ENCODE measurements around the gene SLC2A4. TPM values are rescaled to one million over a fixed set of nuclear protein-coding genes. Genes with fewer than 3 reads are reported as not detected.

Gene SLC2A4
- polyA plus RNA-seq, 2 of the 4 experiments (the other 2 are of a cell fraction), result 0.16 to 0.17 TPM

DNA sequence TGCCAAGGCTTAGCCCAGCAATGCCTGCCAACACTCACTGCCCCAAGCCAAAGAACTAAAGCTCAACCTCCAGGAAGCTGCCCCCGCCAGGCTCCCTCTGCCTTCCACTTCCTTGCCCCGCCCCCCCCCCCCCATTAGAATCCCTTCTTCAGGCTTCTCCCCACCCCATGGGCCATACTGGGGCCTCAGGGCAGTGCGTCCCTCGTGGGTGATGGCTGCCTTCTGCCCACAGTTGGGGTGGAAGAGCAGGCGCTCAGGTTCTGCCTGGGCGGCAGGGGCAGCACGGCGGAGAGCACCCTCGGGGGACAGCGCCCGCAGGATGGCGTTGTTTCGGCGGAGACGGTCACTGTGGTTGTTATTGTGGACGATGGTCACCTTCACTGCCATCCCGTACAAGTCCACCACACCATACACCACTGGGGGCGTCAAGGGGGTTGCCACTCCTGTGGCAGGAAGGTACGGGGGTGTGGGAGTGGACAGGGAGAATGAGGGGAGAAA lies 43.6 kb downstream of the SLC2A4 start:
- DNase-seq (ENCODE audit: low read depth in 1 of 2, low spot score in 1 of 2) (no peak), ATAC-seq (no peak), FAIRE-seq (no peak)
- ChIA-PET POLR2A (no interaction called here), CTCF (interaction anchor here (0.6 to 23.9 kb wide), 17 partner anchors 10 to 280 kb away, joined by 3 to 433 read pairs (median 4); partner anchors contain the start of genes ACAP1, GPS2, SLC16A11 and SLC2A4)
- TF ChIP-seq ZFP36 (IDR thresholded peaks at IDR 0.05; ENCODE audit: borderline replicate concordance, partially characterized antibody), result no peak
- no peak for TF ChIP-seq SREBF2 (IDR thresholded peaks at IDR 0.05)
- TF ChIP-seq RNF2 (IDR thresholded peaks at IDR 0.05; ENCODE audit: borderline replicate concordance, low read depth), result no peak
- TF ChIP-seq, protein P1, sequence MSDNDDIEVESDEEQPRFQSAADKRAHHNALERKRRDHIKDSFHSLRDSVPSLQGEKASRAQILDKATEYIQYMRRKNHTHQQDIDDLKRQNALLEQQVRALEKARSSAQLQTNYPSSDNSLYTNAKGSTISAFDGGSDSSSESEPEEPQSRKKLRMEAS (IDR thresholded peaks at IDR 0.05), result no peak
- no peak for TF ChIP-seq FOSB (CRISPR knock-in tag; IDR thresholded peaks at IDR 0.05)
- TF ChIP-seq CBX2 (IDR thresholded peaks at IDR 0.05; ENCODE audit: borderline replicate concordance, low read depth), result no peak
- TF ChIP-seq, protein P2, sequence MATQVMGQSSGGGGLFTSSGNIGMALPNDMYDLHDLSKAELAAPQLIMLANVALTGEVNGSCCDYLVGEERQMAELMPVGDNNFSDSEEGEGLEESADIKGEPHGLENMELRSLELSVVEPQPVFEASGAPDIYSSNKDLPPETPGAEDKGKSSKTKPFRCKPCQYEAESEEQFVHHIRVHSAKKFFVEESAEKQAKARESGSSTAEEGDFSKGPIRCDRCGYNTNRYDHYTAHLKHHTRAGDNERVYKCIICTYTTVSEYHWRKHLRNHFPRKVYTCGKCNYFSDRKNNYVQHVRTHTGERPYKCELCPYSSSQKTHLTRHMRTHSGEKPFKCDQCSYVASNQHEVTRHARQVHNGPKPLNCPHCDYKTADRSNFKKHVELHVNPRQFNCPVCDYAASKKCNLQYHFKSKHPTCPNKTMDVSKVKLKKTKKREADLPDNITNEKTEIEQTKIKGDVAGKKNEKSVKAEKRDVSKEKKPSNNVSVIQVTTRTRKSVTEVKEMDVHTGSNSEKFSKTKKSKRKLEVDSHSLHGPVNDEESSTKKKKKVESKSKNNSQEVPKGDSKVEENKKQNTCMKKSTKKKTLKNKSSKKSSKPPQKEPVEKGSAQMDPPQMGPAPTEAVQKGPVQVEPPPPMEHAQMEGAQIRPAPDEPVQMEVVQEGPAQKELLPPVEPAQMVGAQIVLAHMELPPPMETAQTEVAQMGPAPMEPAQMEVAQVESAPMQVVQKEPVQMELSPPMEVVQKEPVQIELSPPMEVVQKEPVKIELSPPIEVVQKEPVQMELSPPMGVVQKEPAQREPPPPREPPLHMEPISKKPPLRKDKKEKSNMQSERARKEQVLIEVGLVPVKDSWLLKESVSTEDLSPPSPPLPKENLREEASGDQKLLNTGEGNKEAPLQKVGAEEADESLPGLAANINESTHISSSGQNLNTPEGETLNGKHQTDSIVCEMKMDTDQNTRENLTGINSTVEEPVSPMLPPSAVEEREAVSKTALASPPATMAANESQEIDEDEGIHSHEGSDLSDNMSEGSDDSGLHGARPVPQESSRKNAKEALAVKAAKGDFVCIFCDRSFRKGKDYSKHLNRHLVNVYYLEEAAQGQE (IDR thresholded peaks at IDR 0.05), result no peak
- TF ChIP-seq ZC3H11A (IDR thresholded peaks at IDR 0.05), result no peak
- Histone ChIP-seq H3K4me2 (no peak overlapping the region), H3K27ac (no peak overlapping the region), H3K9me3 (no peaks in the 10 kb centered on the region), H3K4me3 (no peak overlapping the region), H3K4me1 (peaks cover 10% of the 10 kb centered on the region; the same call in 2 of the 3 replicates)
- WGBS (ENCODE audit: missing lambda C conversion rate), result 96% methylated on average over 18 of the region's 19 CpGs

- no peak for DNase-seq (ENCODE audit: low read depth in 1 of 2, low spot score in 1 of 2)
- TF ChIP-seq CHD4 (IDR thresholded peaks at IDR 0.05; ENCODE audit: borderline replicate concordance) (no peak), FOSL2 (IDR thresholded peaks at IDR 0.05) (no peak), FOSL2 (CRISPR knock-in tag; IDR thresholded peaks at IDR 0.05) (no peak), EHMT2 (IDR thresholded peaks at IDR 0.05; ENCODE audit: low read depth) (no peak), POLR2AphosphoS2 (conservative IDR thresholded peaks at IDR 0.05; ENCODE audit: low read length) (no peak), KDM1A (IDR thresholded peaks at IDR 0.05; ENCODE audit: low read depth) (no peak), FOXS1 (CRISPR knock-in tag; IDR thresholded peaks at IDR 0.05) (no peak), HEYL (CRISPR knock-in tag; IDR thresholded peaks at IDR 0.05) (no peak), SREBF2 (IDR thresholded peaks at IDR 0.05) (no peak), TFCP2L1 (CRISPR knock-in tag; IDR thresholded peaks at IDR 0.05) (no peak)
- no peak overlapping the region for H3K4me2 ChIP-seq
- H3K4me3 ChIP-seq, result no peak overlapping the region
- ChIA-PET POLR2A (interaction anchor here (0.6 kb wide), 1 partner anchor 17 kb away, joined by 3 read pairs; no protein-coding TSS in a partner anchor), CTCF (interaction anchor here (0.8 to 23.9 kb wide), 11 partner anchors 11 to 280 kb away, joined by 3 to 433 read pairs (median 7); partner anchors contain the start of genes ACAP1, GPS2, SENP3 and SLC2A4)
- ATAC-seq, result no peak
- H3K4me1 ChIP-seq, result peaks cover 15% of the 10 kb centered on the region; the same call in 2 of the 3 replicates
- no peaks in the 10 kb centered on the region for H3K9me3 ChIP-seq
- 94% methylated on average over 9 of the region's 11 CpGs for WGBS (ENCODE audit: missing lambda C conversion rate)
- no peak for FAIRE-seq
- H3K27ac ChIP-seq, result no peak overlapping the region
Measured at GRCh38 chr17:7326186-7326585, 44.7 kb downstream of the SLC2A4 start.

DNA sequence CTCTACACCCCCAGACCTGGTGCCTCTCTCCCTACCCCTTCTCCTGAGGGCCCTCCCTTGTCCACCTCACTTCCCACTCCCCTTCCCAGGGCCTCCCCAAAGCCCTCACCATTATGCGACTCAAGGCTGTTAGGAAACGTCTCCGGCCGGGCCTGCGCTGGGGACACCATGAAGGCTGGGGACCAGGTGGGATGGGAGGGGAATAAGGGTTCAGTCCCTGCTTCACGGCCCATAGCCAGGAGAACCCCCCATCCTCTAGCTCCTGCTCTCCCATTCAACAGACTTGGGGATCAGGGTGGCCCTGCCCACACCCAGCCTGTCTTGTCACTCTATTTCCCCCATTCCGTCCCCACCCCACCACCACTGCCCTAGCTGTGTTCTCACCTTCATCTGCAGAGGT lies 45.5 kb downstream of the SLC2A4 start:
- ChIA-PET CTCF (interaction anchor here (0.9 to 23.9 kb wide), 12 partner anchors 12 to 281 kb away, joined by 3 to 433 read pairs (median 6); partner anchors contain the start of genes ACAP1, GPS2, SENP3 and SLC2A4), POLR2A (no interaction called here)
- FAIRE-seq (no peak), DNase-seq (ENCODE audit: low read depth in 1 of 2, low spot score in 1 of 2) (no peak), ATAC-seq (no peak)
- 90% methylated on average over 7 of the region's 7 CpGs for WGBS (ENCODE audit: missing lambda C conversion rate)
- H3K4me2 ChIP-seq, result no peak overlapping the region
- H3K27ac ChIP-seq, result no peak overlapping the region
- H3K9me3 ChIP-seq, result no peaks in the 10 kb centered on the region
- H3K4me3 ChIP-seq, result no peak overlapping the region
- TF ChIP-seq HOXB13 (CRISPR knock-in tag; IDR thresholded peaks at IDR 0.05; ENCODE audit: low read depth) (no peak), FOSB (CRISPR knock-in tag; IDR thresholded peaks at IDR 0.05) (no peak), ZSCAN20 (CRISPR knock-in tag; IDR thresholded peaks at IDR 0.05) (no peak), CBX2 (IDR thresholded peaks at IDR 0.05; ENCODE audit: borderline replicate concordance, low read depth) (no peak), RAD21 (conservative IDR thresholded peaks at IDR 0.05 in 1 of 2, IDR thresholded peaks at IDR 0.05 in 1 of 2) (no peak), CBX8 (IDR thresholded peaks at IDR 0.05) (no peak), NPAS2 (CRISPR knock-in tag; IDR thresholded peaks at IDR 0.05; ENCODE audit: borderline replicate concordance) (no peak), SREBF2 (IDR thresholded peaks at IDR 0.05) (no peak), BHLHE40 (IDR thresholded peaks at IDR 0.05; ENCODE audit: low read depth, low read length) (no peak), POLR2A (IDR thresholded peaks at IDR 0.05; ENCODE audit: low read length) (no peak)
- TF ChIP-seq, protein P3, sequence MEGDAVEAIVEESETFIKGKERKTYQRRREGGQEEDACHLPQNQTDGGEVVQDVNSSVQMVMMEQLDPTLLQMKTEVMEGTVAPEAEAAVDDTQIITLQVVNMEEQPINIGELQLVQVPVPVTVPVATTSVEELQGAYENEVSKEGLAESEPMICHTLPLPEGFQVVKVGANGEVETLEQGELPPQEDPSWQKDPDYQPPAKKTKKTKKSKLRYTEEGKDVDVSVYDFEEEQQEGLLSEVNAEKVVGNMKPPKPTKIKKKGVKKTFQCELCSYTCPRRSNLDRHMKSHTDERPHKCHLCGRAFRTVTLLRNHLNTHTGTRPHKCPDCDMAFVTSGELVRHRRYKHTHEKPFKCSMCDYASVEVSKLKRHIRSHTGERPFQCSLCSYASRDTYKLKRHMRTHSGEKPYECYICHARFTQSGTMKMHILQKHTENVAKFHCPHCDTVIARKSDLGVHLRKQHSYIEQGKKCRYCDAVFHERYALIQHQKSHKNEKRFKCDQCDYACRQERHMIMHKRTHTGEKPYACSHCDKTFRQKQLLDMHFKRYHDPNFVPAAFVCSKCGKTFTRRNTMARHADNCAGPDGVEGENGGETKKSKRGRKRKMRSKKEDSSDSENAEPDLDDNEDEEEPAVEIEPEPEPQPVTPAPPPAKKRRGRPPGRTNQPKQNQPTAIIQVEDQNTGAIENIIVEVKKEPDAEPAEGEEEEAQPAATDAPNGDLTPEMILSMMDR (IDR thresholded peaks at IDR 0.05), result no peak
- TF ChIP-seq, protein P4, sequence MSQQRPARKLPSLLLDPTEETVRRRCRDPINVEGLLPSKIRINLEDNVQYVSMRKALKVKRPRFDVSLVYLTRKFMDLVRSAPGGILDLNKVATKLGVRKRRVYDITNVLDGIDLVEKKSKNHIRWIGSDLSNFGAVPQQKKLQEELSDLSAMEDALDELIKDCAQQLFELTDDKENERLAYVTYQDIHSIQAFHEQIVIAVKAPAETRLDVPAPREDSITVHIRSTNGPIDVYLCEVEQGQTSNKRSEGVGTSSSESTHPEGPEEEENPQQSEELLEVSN (IDR thresholded peaks at IDR 0.05; ENCODE audit: borderline replicate concordance, low read depth), result no peak
- H3K4me1 ChIP-seq, result peaks cover 15% of the 10 kb centered on the region; the same call in 2 of the 3 replicates
